HepG2 (cell line): ENCODE measurements around the gene VEPH1.

ENCODE experiments used
- BHLHE40 ChIP-seq: IDR thresholded peaks from 2 replicates; pipeline ENCODE4 v1.6.1; 2011; ENCODE audit warnings: low read length, improper control_type of control experiment
- CHD2 ChIP-seq: IDR thresholded peaks from 2 replicates; pipeline ENCODE4 v1.6.1; 2011; ENCODE audit warnings: low read depth, low read length, improper control_type of control experiment
- EZH2 ChIP-seq: conservative IDR thresholded peaks from 2 replicates; pipeline ENCODE4 v1.6.1; 2012; ENCODE audit warnings: mild to moderate bottlenecking, low read depth, low read length, moderate library complexity
- FOSL2 ChIP-seq: sonication (generic); formaldehyde crosslinking; IDR thresholded peaks from 2 replicates; pipeline ENCODE4 v1.4.0; 2020; ENCODE audit warnings: missing genetic modification reagents
- HMGXB3 ChIP-seq: sonication (generic); formaldehyde crosslinking; IDR thresholded peaks from 2 replicates; pipeline ENCODE4 v1.4.0; 2020; ENCODE audit warnings: missing genetic modification reagents, borderline replicate concordance
- MAFG ChIP-seq: sonication (generic); formaldehyde crosslinking; IDR thresholded peaks from 2 replicates; pipeline ENCODE4 v1.5.1; 2020; ENCODE audit warnings: mild to moderate bottlenecking, missing genetic modification reagents
- MXI1 ChIP-seq: IDR thresholded peaks from 3 replicates; pipeline ENCODE4 v1.6.1; 2012; ENCODE audit warnings: low read depth, low read length, inconsistent platforms, borderline replicate concordance
- NR2F1 ChIP-seq, 2 experiments: fragments of 450-650 bp in 1 of 2; formaldehyde crosslinking in 1 of 2; IDR thresholded peaks; 2 replicates each; pipeline versions ENCODE4 v1.5.0 to v1.6.1; 2016 to 2020; ENCODE audit warnings: mild to moderate bottlenecking in 1 of 2, missing compliant biosample characterization in 1 of 2, missing genetic modification reagents in 1 of 2, moderate library complexity in 1 of 2
- ZNF564 ChIP-seq: sonication (generic); formaldehyde crosslinking; IDR thresholded peaks from 2 replicates; pipeline ENCODE4 v1.8.1; 2023; ENCODE audit warnings: mild to moderate bottlenecking, missing genetic modification reagents
- ZNF776 ChIP-seq: sonication (generic); formaldehyde crosslinking; IDR thresholded peaks from 2 replicates; pipeline ENCODE4 v1.4.0; 2020; ENCODE audit warnings: mild to moderate bottlenecking, missing genetic modification reagents
- ZSCAN20 ChIP-seq: sonication (generic); formaldehyde crosslinking; IDR thresholded peaks from 2 replicates; pipeline ENCODE4 v1.4.0; 2020; ENCODE audit warnings: missing genetic modification reagents, mild to moderate bottlenecking, borderline replicate concordance
- TF ChIP-seq, protein P1 (sequence below): sonication (generic); formaldehyde crosslinking; IDR thresholded peaks from 2 replicates; pipeline ENCODE4 v1.4.0; 2020; ENCODE audit warnings: low read depth, mild to moderate bottlenecking, missing genetic modification reagents
- TF ChIP-seq, protein P2 (sequence below): sonication (generic); formaldehyde crosslinking; IDR thresholded peaks from 2 replicates; pipeline ENCODE4 v1.5.1; 2020; ENCODE audit warnings: missing genetic modification reagents, mild to moderate bottlenecking, borderline replicate concordance
- TF ChIP-seq, protein P3 (sequence below): sonication (generic); formaldehyde crosslinking; IDR thresholded peaks from 2 replicates; pipeline ENCODE4 v1.5.0; 2020; ENCODE audit warnings: mild to moderate bottlenecking, missing genetic modification reagents, moderate library complexity

DNA sequence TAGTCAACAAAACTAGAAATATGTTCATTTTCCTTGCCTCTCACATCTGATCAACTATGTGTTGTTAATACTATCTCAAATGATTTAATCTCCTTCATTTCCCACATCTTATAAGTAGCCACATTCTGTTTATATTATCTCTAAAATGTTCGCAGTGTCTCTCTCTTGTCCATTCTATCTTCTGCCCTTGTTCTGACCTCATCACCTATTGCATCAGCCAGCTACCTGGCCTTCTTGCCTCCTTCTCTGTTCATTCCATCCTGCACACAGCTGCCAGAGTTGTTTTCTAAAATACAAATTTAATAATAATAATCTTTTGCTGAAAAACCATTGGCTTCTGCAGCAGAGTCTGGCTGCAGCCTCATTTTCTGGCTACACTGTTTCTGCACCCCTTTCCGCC is 267.9 kb downstream of the VEPH1 start:
- no peak for TF ChIP-seq EZH2
- TF ChIP-seq, protein P1, sequence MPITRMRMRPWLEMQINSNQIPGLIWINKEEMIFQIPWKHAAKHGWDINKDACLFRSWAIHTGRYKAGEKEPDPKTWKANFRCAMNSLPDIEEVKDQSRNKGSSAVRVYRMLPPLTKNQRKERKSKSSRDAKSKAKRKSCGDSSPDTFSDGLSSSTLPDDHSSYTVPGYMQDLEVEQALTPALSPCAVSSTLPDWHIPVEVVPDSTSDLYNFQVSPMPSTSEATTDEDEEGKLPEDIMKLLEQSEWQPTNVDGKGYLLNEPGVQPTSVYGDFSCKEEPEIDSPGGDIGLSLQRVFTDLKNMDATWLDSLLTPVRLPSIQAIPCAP (CRISPR knock-in tag) = no peak
- TF ChIP-seq, protein P2, sequence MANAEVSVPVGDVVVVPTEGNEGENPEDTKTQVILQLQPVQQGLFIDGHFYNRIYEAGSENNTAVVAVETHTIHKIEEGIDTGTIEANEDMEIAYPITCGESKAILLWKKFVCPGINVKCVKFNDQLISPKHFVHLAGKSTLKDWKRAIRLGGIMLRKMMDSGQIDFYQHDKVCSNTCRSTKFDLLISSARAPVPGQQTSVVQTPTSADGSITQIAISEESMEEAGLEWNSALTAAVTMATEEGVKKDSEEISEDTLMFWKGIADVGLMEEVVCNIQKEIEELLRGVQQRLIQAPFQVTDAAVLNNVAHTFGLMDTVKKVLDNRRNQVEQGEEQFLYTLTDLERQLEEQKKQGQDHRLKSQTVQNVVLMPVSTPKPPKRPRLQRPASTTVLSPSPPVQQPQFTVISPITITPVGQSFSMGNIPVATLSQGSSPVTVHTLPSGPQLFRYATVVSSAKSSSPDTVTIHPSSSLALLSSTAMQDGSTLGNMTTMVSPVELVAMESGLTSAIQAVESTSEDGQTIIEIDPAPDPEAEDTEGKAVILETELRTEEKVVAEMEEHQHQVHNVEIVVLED = no peak
- TF ChIP-seq CHD2 = no peak
- TF ChIP-seq FOSL2 (CRISPR knock-in tag) = no peak
- TF ChIP-seq HMGXB3 (CRISPR knock-in tag) = no peak
- no peak for TF ChIP-seq ZSCAN20
- no peak for TF ChIP-seq BHLHE40
- TF ChIP-seq MXI1 = no peak
- no peak for TF ChIP-seq NR2F1 (CRISPR knock-in tag; IDR thresholded peaks at IDR 0.05)
- TF ChIP-seq MAFG (CRISPR knock-in tag) = no peak
- TF ChIP-seq, protein P3, sequence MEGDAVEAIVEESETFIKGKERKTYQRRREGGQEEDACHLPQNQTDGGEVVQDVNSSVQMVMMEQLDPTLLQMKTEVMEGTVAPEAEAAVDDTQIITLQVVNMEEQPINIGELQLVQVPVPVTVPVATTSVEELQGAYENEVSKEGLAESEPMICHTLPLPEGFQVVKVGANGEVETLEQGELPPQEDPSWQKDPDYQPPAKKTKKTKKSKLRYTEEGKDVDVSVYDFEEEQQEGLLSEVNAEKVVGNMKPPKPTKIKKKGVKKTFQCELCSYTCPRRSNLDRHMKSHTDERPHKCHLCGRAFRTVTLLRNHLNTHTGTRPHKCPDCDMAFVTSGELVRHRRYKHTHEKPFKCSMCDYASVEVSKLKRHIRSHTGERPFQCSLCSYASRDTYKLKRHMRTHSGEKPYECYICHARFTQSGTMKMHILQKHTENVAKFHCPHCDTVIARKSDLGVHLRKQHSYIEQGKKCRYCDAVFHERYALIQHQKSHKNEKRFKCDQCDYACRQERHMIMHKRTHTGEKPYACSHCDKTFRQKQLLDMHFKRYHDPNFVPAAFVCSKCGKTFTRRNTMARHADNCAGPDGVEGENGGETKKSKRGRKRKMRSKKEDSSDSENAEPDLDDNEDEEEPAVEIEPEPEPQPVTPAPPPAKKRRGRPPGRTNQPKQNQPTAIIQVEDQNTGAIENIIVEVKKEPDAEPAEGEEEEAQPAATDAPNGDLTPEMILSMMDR (CRISPR knock-in tag) = no peak
- TF ChIP-seq ZNF776 = no peak
- TF ChIP-seq ZNF564 (CRISPR knock-in tag) = no peak
